Measurements from ENCODE around the gene MOGAT1. TPM values are rescaled to one million over a fixed set of nuclear protein-coding genes. Genes with fewer than 3 reads are reported as not detected.

MOGAT1 gene
- total and polyA plus RNA-seq, 9 of the 15 experiments (the other 6 are each of a cell fraction or from before 2014, with no cell fraction given), result not detected

DNA sequence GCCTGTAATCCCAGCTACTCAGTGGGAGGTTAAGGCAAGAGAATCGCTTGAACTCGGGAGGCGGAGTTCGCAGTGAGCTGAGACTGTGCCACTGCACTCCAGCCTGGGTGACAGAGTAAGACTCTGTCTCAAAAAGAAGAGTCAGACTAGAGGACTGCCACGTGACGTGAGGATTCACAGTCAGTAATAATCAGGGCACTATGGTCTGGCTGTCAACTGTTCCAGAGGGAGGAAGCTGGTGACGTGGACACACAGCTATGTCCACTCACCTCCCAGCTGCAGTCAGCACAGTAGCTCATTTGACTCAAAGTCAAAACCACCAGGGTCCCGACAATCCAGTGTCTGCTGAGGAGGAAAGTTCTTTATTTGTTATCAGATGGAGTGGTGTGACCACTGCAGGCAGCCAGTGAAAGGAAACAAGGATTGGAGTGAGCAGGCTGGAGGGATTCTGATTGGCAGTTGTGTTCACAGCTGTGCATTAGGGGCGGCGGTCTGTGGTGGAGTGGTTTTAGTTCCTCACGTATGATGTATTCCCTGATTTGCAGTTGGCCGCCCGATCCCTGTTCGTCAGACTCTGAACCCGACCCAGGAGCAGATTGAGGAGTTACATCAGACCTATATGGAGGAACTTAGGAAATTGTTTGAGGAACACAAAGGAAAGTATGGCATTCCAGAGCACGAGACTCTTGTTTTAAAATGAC is 37.9 kb downstream of the MOGAT1 start (continued):
- TF ChIP-seq RBM34 (IDR thresholded peaks at IDR 0.05; ENCODE audit: borderline replicate concordance, insufficient read depth, low read length) (no peak), RFX7 (CRISPR knock-in tag; IDR thresholded peaks at IDR 0.05) (no peak), KLF10 (CRISPR knock-in tag; IDR thresholded peaks at IDR 0.05) (no peak), NELFE (IDR thresholded peaks at IDR 0.05; ENCODE audit: insufficient read depth, insufficient read length) (no peak), CTBP1 (IDR thresholded peaks at IDR 0.05; ENCODE audit: borderline replicate concordance) (peak; percentile 76; the same call in 1 of the 2 replicates), HEY1 (CRISPR knock-in tag; IDR thresholded peaks at IDR 0.05; ENCODE audit: borderline replicate concordance) (no peak), TBP (optimal IDR thresholded peaks at IDR 0.05; ENCODE audit: low read depth, low read length) (peak; percentile 14), NFATC3 (IDR thresholded peaks at IDR 0.05) (peak; percentile 77; the same call in 1 of the 2 replicates), ZNF124 (CRISPR knock-in tag; IDR thresholded peaks at IDR 0.05) (no peak), NFRKB (IDR thresholded peaks at IDR 0.05; ENCODE audit: low read depth) (peak; percentile 44; the same call in 1 of the 2 replicates), CREB1 (IDR thresholded peaks at IDR 0.05) (peak; percentile 26; the same call in 1 of the 2 replicates), CREB1 (CRISPR knock-in tag; IDR thresholded peaks at IDR 0.05) (peak; percentile 55; the same call in 1 of the 2 replicates), TCFL5 (CRISPR knock-in tag; conservative IDR thresholded peaks at IDR 0.05) (no peak), CREBBP (IDR thresholded peaks at IDR 0.05; ENCODE audit: low read depth, low read length) (no peak), TBL1XR1 (IDR thresholded peaks at IDR 0.05; ENCODE audit: low read length in 2 of 2) (peak in 1 of 2 experiments; percentile 25; a peak in 1 of 4 replicates), ZNF551 (CRISPR knock-in tag; IDR thresholded peaks at IDR 0.05) (no peak), NFIC (IDR thresholded peaks at IDR 0.05) (no peak), ZNF3 (CRISPR knock-in tag; IDR thresholded peaks at IDR 0.05) (no peak), ELF2 (CRISPR knock-in tag; IDR thresholded peaks at IDR 0.05) (no peak), GATAD2B (IDR thresholded peaks at IDR 0.05; ENCODE audit: borderline replicate concordance) (no peak)
- TF ChIP-seq, protein P1, sequence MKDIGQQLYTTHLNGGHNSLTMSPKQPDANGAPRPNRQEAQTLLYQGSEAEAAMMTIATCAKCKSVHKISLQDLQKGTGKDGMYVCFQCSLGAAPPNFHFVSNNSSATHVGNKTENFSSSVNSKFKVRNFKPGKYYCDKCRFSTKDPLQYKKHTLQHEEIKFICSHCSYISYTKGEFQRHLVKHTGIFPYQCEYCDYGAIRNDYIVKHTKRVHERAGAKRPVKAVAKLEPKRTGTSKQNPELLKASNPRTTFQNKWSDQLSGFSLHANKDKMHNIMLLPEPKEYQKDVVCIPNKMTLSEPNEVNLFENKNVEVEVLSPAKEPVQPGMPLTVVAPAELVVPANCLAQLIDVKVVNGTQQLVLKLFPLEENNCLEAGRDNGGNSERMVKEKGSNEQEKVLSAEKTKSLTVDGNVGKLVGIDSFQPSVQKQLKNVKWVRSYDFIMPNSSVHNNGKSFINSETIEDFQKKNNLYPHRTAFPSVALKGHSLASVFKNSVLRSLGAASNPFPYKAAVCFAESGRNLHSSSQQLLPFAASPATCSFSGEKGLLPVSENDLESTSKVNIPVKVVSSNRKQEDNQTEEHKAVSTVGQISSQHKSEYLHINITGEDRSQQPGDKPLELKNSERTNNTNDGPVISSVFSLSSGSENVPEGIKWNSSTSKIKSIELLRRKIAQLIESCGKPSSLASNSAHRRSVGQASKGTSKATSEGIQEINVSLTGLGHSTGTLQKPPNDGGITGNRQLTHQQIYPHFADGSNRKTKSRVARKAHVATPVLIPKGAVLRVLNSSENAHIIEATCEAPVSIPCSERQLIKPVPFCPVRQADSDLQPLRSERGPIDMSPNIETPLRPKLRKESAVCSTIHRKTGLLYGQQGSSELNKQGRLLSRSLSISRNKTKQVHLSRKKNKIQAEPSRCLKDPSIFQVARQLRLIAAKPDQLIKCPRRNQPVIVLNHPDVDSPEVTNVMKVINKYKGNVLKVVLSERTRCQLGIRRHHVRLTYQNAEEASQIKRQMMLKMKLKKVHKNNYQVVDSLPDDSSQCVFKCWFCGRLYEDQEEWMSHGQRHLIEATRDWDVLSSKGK (CRISPR knock-in tag; IDR thresholded peaks at IDR 0.05), result no peak
- TF ChIP-seq, protein P2, sequence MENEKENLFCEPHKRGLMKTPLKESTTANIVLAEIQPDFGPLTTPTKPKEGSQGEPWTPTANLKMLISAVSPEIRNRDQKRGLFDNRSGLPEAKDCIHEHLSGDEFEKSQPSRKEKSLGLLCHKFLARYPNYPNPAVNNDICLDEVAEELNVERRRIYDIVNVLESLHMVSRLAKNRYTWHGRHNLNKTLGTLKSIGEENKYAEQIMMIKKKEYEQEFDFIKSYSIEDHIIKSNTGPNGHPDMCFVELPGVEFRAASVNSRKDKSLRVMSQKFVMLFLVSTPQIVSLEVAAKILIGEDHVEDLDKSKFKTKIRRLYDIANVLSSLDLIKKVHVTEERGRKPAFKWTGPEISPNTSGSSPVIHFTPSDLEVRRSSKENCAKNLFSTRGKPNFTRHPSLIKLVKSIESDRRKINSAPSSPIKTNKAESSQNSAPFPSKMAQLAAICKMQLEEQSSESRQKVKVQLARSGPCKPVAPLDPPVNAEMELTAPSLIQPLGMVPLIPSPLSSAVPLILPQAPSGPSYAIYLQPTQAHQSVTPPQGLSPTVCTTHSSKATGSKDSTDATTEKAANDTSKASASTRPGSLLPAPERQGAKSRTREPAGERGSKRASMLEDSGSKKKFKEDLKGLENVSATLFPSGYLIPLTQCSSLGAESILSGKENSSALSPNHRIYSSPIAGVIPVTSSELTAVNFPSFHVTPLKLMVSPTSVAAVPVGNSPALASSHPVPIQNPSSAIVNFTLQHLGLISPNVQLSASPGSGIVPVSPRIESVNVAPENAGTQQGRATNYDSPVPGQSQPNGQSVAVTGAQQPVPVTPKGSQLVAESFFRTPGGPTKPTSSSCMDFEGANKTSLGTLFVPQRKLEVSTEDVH (IDR thresholded peaks at IDR 0.05; ENCODE audit: low read depth, partially characterized antibody), result peak; percentile 33
- TF ChIP-seq, protein P3, sequence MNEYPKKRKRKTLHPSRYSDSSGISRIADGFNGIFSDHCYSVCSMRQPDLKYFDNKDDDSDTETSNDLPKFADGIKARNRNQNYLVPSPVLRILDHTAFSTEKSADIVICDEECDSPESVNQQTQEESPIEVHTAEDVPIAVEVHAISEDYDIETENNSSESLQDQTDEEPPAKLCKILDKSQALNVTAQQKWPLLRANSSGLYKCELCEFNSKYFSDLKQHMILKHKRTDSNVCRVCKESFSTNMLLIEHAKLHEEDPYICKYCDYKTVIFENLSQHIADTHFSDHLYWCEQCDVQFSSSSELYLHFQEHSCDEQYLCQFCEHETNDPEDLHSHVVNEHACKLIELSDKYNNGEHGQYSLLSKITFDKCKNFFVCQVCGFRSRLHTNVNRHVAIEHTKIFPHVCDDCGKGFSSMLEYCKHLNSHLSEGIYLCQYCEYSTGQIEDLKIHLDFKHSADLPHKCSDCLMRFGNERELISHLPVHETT (CRISPR knock-in tag; conservative IDR thresholded peaks at IDR 0.05 in 1 of 2, IDR thresholded peaks at IDR 0.05 in 1 of 2), result no peak
